Neural cell (in vitro differentiated cells): ENCODE data around the gene TCOF1.

Experiments used
- CTCF ChIP-seq: fragments of 450-650 bp; IDR thresholded peaks from 2 replicates; pipeline ENCODE4 v1.5.1; 2014; ENCODE audit warnings: antibody characterized with exemption, mild to moderate bottlenecking, moderate library complexity; ENCODE audit not compliant: poor library complexity, severe bottlenecking
- EP300 ChIP-seq: fragments of 450-650 bp; conservative IDR thresholded peaks from 2 replicates; pipeline ENCODE4 v1.6.1; 2014; ENCODE audit warnings: antibody characterized with exemption, mild to moderate bottlenecking, moderate library complexity; ENCODE audit not compliant: poor library complexity, severe bottlenecking
- EZH2 ChIP-seq: fragments of 200-600, 300-800 bp; shearing (Covaris generic), sonication (generic); IDR thresholded peaks from 2 replicates; pipeline ENCODE4 v1.6.1; 2014; ENCODE audit warnings: antibody characterized with exemption, low read length, borderline replicate concordance, mild to moderate bottlenecking; ENCODE audit not compliant: insufficient read depth, poor library complexity, severe bottlenecking
- MXI1 ChIP-seq: fragments of 450-650 bp; conservative IDR thresholded peaks from 2 replicates; pipeline ENCODE4 v1.6.1; 2014; ENCODE audit warnings: antibody characterized with exemption, mild to moderate bottlenecking; ENCODE audit not compliant: poor library complexity, severe bottlenecking
- POLR2AphosphoS5 ChIP-seq: IDR thresholded peaks from 2 replicates; pipeline ENCODE4 v1.6.1; 2012
- RAD21 ChIP-seq: fragments of 450-650 bp; conservative IDR thresholded peaks from 2 replicates; pipeline ENCODE4 v1.6.1; 2014; ENCODE audit warnings: antibody characterized with exemption, mild to moderate bottlenecking, moderate library complexity
- REST ChIP-seq: IDR thresholded peaks from 2 replicates; pipeline ENCODE4 v1.6.1; 2012; ENCODE audit warnings: borderline replicate concordance
- SMC3 ChIP-seq: fragments of 450-650 bp; conservative IDR thresholded peaks from 2 replicates; pipeline ENCODE4 v1.6.1; 2014; ENCODE audit warnings: antibody characterized with exemption, mild to moderate bottlenecking, moderate library complexity; ENCODE audit not compliant: poor library complexity
- TAF1 ChIP-seq: IDR thresholded peaks from 2 replicates; pipeline ENCODE4 v1.6.1; 2012; ENCODE audit warnings: low read depth

GRCh38 chr5:150384701-150385100, 27.2 kb downstream of the TCOF1 start:
- no peak for TF ChIP-seq CTCF
- TF ChIP-seq RAD21 = no peak
- no peak for TF ChIP-seq TAF1
- no peak for TF ChIP-seq EP300
- TF ChIP-seq SMC3 = no peak
- no peak for TF ChIP-seq POLR2AphosphoS5
- no peak for TF ChIP-seq REST
- no peak for TF ChIP-seq EZH2
- no peak for TF ChIP-seq MXI1
